HL-60/S4 treated with retinoic acid at 250 ng/mL for 4 days and 3 days (cell line): ENCODE data around the gene COL23A1.

ENCODE experiments used
- in situ Hi-C: fragments of 300-500 bp; cut with MboI; formaldehyde crosslinking; loops from 2 replicates; pipeline ENCODE4 v1.7.0; 2022; ENCODE audit warnings: low sequenced_read_pairs

The COL23A1 gene

GRCh38 chr5:178590141-178590923 is at the start of gene COL23A1:
Gene COL23A1 (minus strand): TSS chr5:178590393.
- in situ Hi-C loops = loop anchor here (10.0 kb wide), 1 partner anchor 306 kb away; no protein-coding TSS in a partner anchor

DNA sequence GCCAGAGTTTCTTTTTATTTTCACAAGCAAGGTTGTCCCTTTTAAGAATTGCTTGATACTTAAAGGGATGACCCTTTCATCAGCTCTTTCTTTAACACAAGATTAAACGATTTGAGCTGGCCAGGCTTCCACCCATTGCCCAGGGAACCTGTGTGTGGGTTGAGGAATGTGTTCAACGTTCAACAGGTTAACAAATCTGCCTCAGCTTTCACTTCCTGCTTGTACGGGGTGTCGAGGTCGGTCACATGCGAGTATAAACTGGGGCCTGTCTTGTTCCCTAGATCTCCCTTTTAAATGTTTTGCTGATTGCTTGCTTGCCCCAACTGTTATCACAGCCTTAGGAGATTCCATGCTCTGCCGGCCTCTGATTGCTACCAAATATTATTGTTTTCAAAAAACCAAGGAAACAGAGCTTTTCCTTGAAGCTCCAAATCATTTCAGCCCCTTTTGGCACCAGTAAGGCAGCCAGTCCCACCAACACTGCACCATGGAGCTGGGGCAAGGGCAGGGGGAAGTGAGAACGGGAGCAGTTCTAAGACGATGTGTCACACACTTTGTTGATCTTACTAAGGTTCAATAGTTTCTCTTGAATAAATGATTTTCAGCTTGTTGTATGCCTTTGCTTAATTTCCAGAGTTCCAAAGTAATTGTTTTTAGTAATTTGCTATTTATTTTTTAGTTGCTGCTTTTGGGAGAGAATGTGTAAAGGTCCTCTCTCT is 47.3 kb upstream of the COL23A1 start:
- in situ Hi-C loops = no loop called here

DNA sequence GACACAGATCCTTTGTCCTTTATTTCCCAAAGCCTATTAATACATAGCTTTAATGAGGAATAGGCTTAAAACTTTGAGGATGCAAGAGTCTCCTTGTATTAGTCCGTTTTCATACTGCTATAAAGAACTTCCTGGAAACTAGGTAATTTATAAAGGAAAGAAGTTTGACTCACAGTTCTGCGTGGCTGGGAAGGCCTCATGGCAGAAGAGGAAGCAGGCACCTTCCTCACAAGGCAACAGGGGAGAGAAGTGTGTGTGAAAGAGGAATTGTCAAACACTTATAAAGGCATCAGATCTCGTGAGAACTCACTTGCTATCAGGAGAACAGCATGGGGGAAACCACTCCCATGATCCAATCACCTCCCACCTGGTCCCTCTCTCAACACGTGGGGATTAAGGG is 42.1 kb upstream of the COL23A1 start:
- in situ Hi-C loops = no loop called here

DNA sequence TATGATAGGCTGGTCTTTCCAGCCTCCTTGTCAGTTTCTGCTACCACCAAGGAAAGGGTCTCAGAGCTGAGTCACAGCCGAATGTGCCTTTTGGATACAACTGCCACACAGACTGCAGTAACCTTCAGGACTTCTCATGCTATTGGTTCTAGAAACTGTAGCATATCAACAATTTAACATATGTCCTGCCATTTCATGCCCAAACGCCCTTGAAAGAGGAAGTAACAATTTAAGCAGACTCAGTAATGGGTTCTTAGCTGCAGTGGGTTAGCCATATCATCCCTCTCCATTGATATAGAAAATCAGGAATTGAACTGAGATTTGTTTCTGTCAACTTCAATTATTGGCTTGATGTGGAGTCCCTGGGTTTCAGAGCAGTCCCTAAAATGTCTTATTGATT is 40.8 kb upstream of the COL23A1 start:
- in situ Hi-C loops = no loop called here

DNA sequence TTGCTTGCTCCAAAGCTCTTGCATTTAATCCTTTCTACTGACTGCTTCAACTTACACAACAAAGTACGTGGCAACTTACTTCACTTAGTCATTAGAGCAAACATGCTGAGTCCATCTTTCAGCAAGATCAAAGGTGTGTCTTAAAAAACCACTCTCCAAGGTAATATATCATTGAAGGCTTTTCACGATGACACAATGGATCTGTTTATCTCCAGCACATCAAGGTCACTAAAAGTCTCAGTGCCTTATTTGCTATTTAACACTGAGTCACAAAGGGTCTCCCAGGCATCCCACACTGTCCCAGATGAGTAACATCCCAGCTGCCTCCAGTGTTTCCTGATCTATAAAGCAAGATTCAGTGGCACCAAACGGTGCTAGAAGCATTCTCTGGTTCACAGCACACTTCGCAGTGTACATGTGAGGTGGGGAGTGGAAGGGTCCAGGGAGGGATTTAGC is 40.3 kb upstream of the COL23A1 start:
- in situ Hi-C loops = no loop called here

DNA sequence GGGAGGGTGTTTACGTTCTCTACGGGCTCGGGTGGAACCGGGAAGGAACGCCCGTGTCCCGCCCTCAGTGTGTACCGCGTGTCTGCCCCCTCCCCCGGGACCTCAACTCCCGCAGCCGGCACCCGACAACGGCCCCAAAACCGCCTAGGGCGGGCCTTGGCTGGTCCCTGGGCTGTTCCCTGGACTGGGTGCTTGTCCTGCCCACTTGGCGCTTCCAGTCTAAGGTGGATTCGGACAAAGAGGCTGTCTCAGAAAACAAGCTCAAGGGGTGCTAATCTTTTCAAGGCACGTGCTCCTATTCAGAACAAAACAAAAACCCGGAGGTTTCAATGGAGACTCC is 37.0 kb upstream of the COL23A1 start:
- in situ Hi-C loops = no loop called here

- in situ Hi-C loops = no loop called here
Observed at GRCh38 chr5:178626484-178627258, 36.5 kb upstream of the COL23A1 start, which contains the start of gene CLK4. Gene CLK4 (minus strand): TSS chr5:178627050. CDS start chr5:178623416, 3,634 bp downstream.

- in situ Hi-C loops = no loop called here
Observed at GRCh38 chr5:178625679-178626483, 35.7 kb upstream of the COL23A1 start.

GRCh38 chr5:178624631-178625546 is 34.7 kb upstream of the COL23A1 start:
- in situ Hi-C loops = no loop called here

DNA sequence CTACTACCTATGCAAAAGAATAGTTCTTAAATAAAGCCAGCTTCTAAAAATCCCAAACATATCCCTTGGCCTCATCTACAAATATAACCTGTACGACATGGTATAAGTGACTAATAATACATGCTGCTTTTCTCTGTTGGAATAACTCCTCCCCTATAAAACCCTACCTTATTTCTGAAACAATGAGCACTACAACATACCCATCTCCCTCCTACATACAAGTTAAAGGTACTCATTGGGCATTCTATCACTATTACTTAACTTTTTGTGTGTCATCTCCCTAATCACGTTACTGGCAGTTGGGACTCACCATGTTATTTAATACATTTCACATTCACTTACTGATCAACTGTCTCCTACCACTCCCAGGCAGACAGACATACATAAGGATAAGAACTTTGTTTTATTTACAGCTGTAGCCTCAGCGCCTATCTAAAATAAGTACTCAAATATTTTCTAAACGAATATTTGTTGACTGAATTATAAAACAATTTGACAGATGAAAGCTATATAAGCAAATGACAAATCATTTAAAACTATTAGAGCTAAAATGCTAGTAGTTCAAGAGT is 32.6 kb upstream of the COL23A1 start:
- in situ Hi-C loops = no loop called here

GRCh38 chr5:178619390-178619789 is 29.2 kb upstream of the COL23A1 start:
- in situ Hi-C loops = no loop called here

DNA sequence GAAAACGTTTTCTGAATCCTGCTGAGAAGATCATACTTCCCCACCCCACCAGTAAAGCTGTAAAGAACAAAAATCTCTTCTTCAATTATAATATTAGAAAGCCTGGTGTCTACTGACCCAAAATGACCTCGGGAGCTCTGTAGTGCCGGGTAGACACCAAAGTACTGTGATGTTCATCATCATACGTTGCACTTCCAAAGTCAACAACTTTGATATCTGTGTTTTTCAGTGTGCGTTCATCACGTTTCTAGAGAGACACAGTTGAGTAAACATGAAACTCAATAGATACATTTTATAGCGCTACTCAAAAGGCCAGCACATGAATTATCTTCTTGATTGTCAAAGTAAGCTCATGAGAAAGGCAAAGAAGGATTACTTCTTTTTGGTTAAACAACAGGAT is 22.1 kb upstream of the COL23A1 start:
- in situ Hi-C loops = no loop called here

DNA sequence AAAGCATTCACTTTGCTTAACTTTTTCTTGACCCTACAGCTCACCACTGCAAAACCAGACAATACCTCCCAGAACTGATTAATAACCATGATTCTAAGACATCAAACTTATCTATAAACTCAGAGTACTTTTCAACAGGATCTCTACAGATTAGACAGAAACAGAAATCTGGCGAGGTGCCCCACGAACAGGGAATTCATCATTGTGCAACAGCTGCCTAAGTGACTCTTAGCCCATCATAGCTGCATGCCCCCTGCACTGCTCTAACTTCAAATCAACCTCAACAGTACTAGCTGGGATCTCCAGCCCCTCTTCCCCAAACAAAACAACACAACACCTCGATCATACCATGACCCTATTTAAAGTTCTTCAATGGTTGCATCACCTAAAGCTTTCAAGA is 16.1 kb upstream of the COL23A1 start:
- in situ Hi-C loops = no loop called here

DNA sequence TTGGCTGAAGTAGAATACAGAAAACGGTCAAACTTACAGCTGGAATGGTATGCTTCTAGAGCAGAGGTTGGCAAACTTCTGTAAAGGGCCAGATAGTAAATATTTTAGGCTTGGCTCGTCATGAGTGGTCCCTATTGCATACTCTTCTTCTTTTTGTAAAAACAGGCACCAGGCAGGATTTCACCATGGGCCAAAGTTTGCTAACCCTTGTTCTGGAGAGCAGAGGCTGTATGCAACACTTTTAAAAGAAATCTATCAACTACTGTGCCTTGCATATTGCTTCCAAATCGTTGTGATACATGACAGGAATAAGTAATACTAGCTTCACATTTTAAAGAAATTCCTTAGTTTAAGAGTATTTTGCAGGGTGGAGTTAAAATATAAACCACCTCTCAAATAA is 15.6 kb upstream of the COL23A1 start:
- in situ Hi-C loops = no loop called here

GRCh38 chr5:178602752-178603151 is 12.6 kb upstream of the COL23A1 start:
- in situ Hi-C loops = no loop called here

- in situ Hi-C loops = loop anchor here (10.0 kb wide), 1 partner anchor 311 kb away; no protein-coding TSS in a partner anchor
Observed at GRCh38 chr5:178595750-178596149, 5.6 kb upstream of the COL23A1 start.

DNA sequence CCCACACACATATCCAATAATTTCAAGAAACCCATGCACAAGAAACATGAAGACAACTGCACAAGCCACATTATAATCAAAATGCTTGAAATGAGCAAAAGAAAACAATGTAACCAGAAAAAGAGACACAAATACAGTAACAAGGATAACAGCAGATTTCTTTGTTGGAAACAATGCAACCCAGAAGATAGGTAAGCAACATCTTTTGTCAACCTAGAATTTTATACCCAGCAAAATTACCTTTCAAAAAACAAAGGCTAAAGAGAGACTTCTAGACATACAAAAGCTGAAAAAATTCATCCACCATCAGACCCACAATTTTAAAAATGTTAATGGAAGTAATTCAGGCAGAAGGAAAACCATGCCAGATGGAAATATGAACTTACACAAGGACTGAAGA is 5.0 kb upstream of the COL23A1 start:
- in situ Hi-C loops = loop anchor here (10.0 kb wide), 1 partner anchor 310 kb away; no protein-coding TSS in a partner anchor

- in situ Hi-C loops = loop anchor here (10.0 kb wide), 1 partner anchor 306 kb away; no protein-coding TSS in a partner anchor
Observed at GRCh38 chr5:178590924-178591423, 781 bp upstream of the COL23A1 start.
